ENCODE data around the gene TMEM44. TPM values are rescaled to one million over a fixed set of nuclear protein-coding genes. Genes with fewer than 3 reads are reported as not detected.
"Not testable (repeated sequence)": the region's sequence is repeated elsewhere in the genome, so short reads cannot be mapped to it uniquely, and the experiment has no call there.

Gene TMEM44
- total RNA-seq, 2 experiments from 2014 or later: 5.5 to 5.6 TPM

DNA sequence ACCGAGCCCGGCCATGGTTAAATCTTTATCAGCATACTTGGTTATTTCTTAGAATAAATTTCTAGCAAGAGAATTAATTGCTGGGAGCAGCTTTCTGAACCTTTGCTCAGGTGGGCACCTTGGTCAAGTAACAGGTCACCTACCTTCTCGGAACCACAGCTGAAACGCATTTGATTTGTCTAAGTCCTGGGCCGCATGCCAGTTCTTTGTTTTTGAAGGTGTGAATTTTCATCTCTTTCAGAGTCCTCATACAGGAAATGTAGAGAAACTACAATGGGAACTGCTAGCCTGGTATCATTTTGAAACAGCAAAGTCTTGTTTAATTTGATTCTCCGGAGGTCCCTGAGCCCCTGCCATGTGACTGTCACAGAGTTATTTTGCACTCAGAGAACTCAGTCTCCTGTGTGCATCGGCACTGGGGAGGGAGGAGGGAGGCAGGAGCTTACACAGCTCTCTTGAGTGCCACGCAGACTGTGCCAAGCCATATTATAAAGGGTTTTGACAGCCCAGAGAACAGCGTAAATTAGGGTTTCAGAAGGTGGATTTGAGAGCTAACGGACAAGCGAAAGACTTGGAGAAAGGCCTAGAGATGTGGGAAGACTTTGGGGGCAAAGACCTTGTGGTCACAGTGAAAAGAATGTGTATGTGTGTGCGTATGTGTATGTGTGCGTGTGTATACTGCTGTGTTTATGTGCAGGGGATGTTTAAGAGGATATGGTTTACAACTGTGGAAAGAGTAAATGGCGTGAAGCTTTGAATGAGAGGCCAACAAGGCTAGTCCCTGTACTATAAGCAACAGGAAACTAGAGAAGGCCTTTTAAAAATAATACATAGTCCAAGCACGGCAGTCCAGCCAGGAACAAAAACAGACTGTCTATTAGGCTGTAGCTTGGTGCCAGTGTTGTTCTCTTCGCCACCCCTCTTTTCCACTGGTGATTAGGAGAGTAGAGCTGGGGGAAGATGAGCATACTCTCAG lies 84.6 kb downstream of the TMEM44 start:
- POLR2A ChIA-PET: no interaction called here
- CTCF ChIA-PET: no interaction called here

DNA sequence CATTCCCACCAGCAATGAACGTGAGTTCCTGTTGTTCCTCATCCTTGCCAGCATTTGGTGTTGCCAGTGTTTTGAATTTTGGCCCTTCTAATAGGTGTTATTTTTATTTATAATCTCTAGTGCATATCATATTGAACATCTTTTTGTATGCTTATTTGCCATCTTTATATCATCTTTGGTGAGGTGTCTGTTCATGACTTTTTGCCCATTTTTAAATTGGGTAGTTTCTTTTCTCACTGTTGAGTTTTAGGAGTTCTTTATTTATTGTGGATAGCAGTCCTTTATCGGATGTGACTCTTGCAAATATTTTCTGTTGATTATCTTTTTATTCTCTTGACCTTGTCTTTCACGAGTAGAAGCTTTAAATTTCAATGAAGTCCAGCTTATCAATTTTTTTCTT lies 86.2 kb downstream of the TMEM44 start:
- ChIA-PET POLR2A (no interaction called here), CTCF (no interaction called here)

DNA sequence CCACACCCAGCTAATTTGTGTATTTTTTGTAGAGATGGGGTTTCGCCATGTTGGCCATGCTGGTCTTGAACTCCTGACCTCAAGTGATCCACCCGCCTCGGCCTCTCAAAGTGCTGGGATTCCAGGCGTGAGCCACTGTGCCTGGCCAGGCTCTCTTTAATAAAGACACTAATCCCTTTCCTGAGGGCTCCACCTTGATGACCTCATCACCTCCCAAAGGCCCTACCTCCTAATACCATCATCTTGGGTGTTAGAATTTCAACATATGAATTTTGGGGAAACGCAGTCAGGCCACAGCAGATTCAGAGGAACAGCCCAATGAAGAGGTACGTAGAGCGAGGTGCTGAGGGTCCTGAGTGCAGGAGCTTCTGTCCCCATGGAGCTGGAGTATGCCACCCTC lies 87.7 kb downstream of the TMEM44 start:
- CTCF ChIA-PET, POLR2A ChIA-PET: not testable (repeated sequence)

DNA sequence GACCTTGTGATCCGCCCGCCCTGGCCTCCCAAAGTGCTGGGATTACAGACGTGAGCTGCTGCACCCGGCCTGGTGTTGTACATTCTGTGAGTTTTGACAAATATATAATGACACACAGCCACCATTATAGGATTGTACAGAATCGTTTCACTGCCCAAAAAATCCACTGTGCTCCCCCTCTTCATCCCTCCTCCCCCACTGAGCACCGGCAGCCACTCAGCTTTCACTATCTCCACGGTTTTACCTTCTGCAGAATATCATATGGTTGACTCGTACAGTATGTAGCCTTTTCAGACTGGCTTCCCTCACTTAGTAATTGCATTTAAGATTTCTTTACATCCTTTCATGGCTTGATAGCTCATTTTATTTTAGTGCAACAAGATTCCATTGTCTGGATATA lies 89.7 kb downstream of the TMEM44 start:
- ChIA-PET CTCF (no interaction called here), POLR2A (no interaction called here)

DNA sequence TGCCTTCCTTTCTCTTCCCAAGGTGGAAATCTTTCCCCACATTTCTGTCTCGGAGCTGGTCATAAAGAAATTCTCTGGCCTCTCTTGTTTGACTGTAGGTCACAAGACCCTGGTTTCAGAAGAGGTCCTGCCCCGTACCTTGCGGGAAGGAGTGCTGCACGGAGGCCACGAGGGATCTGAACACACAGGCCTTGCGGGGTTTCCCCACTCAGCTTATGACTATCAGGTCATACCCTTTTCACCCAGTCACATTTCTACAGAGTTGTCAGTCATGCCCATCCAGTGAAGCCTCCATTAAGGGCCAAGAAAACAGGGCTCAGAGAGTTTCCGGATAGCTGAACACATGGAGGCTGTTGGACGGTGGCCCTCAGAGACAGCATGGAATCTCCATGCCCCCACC lies 91.7 kb downstream of the TMEM44 start:
- POLR2A ChIA-PET: no interaction called here
- CTCF ChIA-PET: no interaction called here

DNA sequence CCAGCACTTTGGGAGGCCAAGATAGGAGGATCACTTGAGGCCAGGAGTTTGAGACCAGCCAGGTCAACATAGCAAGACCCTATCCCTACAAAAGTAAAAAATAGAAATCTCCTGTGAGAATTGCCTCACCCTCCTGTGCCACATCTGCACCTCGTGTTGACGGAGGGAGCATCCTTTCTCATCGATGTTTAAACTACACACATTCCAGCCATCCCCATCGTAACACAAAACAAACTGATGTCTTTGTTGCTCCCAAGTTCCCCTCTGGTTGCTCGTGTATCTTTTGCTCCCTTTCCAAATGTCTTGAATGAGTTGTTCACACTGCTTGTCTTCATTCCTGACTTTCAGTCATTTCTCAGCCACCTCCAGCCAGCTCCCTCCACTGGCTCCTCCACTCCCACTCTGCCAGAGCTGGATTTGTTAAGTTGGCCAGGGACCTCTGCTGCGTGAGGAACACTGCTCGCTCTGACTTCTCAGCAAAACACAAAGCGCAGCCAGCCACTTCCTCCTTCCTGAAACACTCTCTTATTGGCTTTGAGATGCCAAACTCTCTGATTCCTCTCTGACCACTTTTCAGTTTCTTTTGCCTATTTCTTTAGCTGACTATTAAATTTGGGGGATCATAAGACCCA lies 92.8 kb downstream of the TMEM44 start:
- CTCF ChIA-PET: no interaction called here
- POLR2A ChIA-PET: no interaction called here

DNA sequence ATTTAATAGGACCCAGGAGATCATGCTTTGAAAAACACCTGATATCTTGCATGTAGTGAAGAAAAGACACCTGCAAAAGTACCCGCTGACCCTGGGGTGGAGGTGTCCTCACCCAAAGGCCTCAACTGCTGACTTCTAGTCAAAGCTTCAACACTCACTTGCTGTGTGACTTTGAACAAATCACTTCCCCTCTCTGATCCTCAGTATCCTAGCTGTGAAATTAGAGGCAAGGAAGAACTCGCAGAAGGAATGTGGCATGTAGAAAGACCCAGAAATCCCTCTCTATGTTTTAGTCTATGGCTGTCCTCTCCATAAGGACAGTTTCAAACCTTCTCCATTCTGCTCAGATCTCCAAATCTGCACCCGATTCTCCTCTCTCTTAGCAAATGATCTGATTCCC lies 93.7 kb downstream of the TMEM44 start:
- CTCF ChIA-PET: no interaction called here
- POLR2A ChIA-PET: no interaction called here

DNA sequence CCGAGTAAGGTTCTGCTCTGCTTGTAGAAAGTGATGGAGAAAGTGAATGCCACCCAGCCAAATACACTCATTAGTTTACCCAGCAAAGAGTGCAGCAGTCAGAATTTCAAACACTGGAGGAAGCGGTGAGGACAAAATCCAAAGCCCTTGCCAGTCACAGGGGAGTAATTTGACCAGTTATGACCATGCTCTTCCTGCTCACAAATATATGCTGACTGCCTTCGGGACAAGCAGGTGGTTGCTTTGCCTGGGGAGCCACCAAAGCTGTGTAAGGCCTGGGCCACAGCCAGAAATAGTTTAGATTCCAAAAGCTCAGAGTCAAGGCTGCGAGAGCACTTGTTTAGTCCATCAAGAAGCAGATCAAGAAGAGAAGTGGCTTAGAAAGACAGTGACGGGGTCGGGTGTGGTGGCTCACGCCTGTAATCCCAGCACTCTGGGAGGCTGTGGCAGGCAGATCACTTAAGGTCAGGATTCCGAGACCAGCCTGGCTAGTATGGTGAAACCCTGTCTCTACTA lies 95.4 kb downstream of the TMEM44 start:
- CTCF ChIA-PET: interaction anchor here (0.7 kb wide), 1 partner anchor 43 kb away, joined by 3 read pairs; no protein-coding TSS in a partner anchor
- POLR2A ChIA-PET: interaction anchor here (0.6 kb wide), 1 partner anchor 118 kb away, joined by 3 read pairs; no protein-coding TSS in a partner anchor

Other genes starting within 250 kb of the TMEM44 start
- gene GP5, start 234.2 kb downstream of the TMEM44 start, total RNA-seq: under 1 TPM; 0.08 to 0.31 TPM
- 100 to 1,000 TPM; 186 to 213 TPM for gene ATP13A3, start 146.4 kb downstream of the TMEM44 start, total RNA-seq
- 10 to 100 TPM; 56.2 to 61.1 TPM for gene LSG1, start 38.8 kb upstream of the TMEM44 start, total RNA-seq
- 10 to 100 TPM; 12.5 to 12.9 TPM for gene FAM43A, start 52.5 kb upstream of the TMEM44 start, total RNA-seq

Data from activated CD8-positive, alpha-beta memory T cell treated with anti-CD3 and anti-CD28 coated beads for 36 hours (primary cell).